Fibroblast of mammary gland (primary cell): ENCODE data around the gene MCRIP2.

Experiments
- DNase-seq: peaks from one replicate; pipeline ENCODE4 v3.0.0-alpha.2; 2010; ENCODE audit warnings: low read depth
- H3K4me3 ChIP-seq: 2 replicates; pipeline ENCODE4 v1.5.1; 2011; ENCODE audit warnings: low read depth, mild to moderate bottlenecking, low read length, moderate library complexity; ENCODE audit not compliant: control insufficient read depth
- CTCF ChIP-seq: conservative IDR thresholded peaks from 2 replicates; pipeline ENCODE4 v1.5.1; 2011; ENCODE audit warnings: low read depth, low read length, inconsistent platforms; ENCODE audit not compliant: control insufficient read depth, insufficient read depth

Gene MCRIP2

GRCh38 chr16:644556-644955 is 2.9 kb downstream of the MCRIP2 start:
- H3K4me3 ChIP-seq, result no peak overlapping the region
- no peak for TF ChIP-seq CTCF
- no peak for DNase-seq

DNA sequence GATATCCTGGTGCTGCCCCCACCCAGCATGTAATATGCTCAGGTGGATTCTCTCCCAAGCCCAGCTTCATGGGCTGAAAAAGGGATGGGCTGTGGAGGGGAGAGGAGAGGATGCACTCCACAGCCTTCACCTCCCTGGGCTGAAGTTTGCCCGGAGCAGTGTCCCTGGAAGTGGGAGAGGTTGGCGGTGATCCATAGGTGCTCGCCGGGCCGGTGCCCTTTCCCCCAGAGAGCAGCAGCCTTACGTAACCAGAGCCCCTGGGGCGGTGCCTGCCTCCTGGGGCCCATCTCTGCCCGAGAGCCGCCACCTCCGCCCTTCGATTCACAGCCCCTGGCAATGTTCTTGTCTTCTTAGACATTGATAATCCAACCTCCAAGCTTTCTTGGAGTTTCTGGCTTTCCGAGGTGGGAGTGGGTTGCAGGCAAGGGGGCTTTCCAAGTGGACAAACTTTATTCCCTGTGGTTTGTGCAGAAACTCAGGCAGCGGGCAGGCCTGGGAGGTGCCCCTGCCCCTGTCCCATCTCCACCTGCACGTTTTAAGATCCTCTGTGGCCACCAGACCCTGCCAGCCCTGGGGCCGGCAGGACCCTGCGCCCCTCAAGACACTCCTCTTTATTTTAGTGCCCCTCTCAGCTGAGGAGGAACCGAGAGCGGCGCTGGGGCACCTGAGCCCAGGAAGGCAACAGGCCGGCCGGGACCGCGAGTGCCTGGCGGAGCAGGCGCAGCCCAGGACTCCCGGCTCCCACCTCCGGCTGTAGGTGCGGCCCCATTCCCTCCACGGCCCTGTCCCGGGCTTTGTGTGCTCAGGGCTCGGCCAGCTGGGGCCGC is 4.4 kb downstream of the MCRIP2 start:
- no peak for TF ChIP-seq CTCF
- DNase-seq, result no peak
- H3K4me3 ChIP-seq, result no peak overlapping the region

DNA sequence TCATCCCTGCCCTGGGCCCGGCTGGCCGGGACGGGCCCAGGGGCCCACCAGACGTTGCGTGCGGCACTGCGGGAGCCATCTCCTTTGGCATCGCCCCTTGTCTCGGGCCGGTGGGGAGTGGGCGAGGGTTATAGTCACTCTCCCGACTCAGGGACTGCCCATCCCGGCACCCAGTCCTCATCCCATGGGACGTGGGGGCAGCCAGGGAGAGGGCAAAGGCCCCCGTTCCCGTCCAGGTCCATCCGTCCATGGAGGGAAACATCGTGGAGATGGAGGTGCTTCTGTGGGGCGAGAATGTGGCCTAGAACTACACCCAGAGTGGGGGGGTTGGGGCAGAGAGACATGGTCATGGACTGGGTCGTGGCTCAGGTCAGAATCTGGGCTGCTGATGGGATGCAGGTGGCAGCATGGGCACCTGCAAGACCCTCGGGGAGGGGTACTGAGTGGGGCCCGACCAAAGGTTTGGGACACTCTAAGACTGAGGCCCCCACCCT is 5.1 kb downstream of the MCRIP2 start:
- no peak for DNase-seq
- H3K4me3 ChIP-seq, result no peak overlapping the region
- TF ChIP-seq CTCF, result no peak

GRCh38 chr16:647173-647902 is 5.7 kb downstream of the MCRIP2 start:
- no peak overlapping the region for H3K4me3 ChIP-seq
- no peak for DNase-seq
- no peak for TF ChIP-seq CTCF

DNA sequence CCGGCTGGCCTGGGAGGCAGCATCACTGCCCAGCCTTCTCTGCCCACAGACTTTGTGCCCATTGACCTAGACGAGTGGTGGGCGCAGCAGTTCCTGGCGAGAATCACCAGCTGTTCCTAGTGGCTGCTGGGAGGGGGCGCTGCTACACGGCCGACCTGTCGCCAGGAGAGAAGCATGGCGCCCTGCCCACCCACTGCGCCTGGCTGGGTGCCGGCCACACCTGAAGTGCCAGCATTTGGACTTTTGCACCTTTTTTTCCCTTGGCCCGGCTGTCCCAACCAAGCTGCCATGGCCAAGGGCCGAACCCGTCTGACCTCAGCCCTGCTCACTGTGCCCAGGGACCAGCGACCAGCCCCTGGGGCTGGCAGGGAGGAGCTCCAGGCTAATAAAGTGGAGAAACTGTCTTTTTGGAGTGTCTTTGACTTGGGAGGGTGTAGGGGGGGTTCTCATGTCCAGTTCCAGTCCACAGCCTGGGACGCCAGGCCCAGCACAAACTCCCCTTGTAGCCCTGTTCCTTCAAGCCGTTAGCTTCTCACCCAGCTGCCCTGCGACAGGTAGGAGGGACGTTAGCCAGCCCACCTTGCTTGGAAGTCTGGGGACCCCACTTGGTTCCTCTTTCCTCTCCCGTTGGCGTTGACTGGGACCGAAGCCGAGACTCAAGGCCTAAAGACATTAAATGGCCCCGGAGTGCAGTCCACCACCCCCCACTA is 6.6 kb downstream of the MCRIP2 start:
- DNase-seq, result no peak
- H3K4me3 ChIP-seq, result peak overlapping the region; percentile 54
- TF ChIP-seq CTCF, result peak; percentile 29

DNA sequence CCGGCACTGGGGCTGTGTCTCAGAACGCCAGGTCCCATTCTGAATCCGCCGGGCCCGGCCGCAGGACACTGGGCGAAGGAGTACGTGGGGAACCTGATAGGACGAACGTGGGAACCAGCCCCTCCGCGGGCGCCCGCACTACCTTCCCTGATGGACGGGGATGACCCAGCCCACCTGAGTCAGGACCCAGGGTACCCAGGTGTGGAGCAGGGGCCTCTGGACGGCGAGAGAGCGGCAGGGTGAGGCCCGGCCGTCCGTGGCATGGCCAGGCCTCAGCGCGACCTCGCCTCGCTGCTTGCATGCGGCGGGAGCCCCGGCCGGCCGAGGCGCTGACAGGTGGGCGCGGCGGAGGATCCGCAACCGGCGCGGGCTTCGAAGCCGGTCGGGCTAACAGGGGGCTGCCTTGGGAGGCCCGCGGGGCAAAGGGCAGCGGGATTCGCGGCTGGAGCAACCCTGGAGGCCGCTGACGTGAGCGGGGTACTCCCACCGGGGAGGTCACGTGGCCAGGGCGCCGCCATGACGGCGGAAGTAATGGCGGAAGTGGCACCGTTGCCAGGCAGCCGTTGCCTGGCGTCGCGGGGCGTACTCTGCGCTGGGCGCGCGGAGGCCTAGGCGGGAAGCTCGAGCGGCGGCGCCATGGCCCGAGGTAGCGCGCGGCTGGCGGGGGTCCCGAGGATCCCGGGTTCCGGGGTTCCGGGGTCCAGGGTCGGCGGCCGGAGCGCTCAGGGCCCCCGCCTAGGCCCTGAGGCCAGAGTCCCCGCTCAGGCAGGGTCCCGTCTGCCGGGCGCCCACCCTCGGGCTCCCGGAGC is 7.4 kb downstream of the MCRIP2 start, which contains the start of gene WDR90:
Gene WDR90, plus strand, starts transcription at position 585 of the 809 bp plus-strand sequence. Its CDS starts 52 bp downstream, at position 637.
- DNase-seq, result peak; percentile 87
- H3K4me3 ChIP-seq, result peak within 1 kb of the TSS; percentile 54
- TF ChIP-seq CTCF, result no peak
